Body of pancreas (tissue), 4 donors: Measurements from ENCODE around the gene SCN9A. TPM values are rescaled to one million over a fixed set of nuclear protein-coding genes. Genes with fewer than 3 reads are reported as not detected.

ENCODE experiments used
- ATAC-seq: fragments of 150-250 bp; one replicate; pipeline ENCODE4 v1.9.1; 2016
- DNase-seq, 4 donors: peaks; one replicate each; pipeline ENCODE4 v3.0.0-alpha.2; 2019
- H3K27ac ChIP-seq, 4 donors: fragments of 200-600 bp; sonication (generic); 1 replicate in 3 of 4; 2 replicates in 1 of 4; pipeline versions ENCODE4 v1.5.1 to v1.6.1; 2016 to 2019; ENCODE audit warnings: mild to moderate bottlenecking in 1 of 4, mixed read lengths in 1 of 4, moderate library complexity in 1 of 4
- H3K27me3 ChIP-seq, 2 donors: fragments of 200-600 bp; sonication (generic); one replicate each; pipeline ENCODE4 v1.6.0; 2016; ENCODE audit warnings: mild to moderate bottlenecking in 1 of 2
- H3K36me3 ChIP-seq, 2 donors: fragments of 200-600 bp; sonication (generic); replicated peaks in 1 of 2; 2 replicates each; pipeline ENCODE4 v1.5.1; 2016; ENCODE audit warnings: low read depth in 2 of 2; ENCODE audit not compliant: insufficient read depth in 1 of 2
- H3K4me1 ChIP-seq: fragments of 200-600 bp; sonication (generic); one replicate; pipeline ENCODE4 v1.6.0; 2016
- H3K4me3 ChIP-seq, 2 donors: fragments of 200-600 bp; sonication (generic); 1 replicate in 1 of 2; 2 replicates in 1 of 2; pipeline ENCODE4 v1.5.1; 2016 to 2019
- H3K9me3 ChIP-seq, 3 donors: fragments of 200-600 bp; sonication (generic); 1 replicate in 2 of 3; 2 replicates in 1 of 3; pipeline ENCODE4 v1.5.1; 2016
- CTCF ChIP-seq, 7 experiments: fragments of 450-650 bp in 4 of 7; fragments of 200-600 bp in 3 of 7; sonication (generic) in 3 of 7; IDR thresholded peaks; one replicate each; pipeline ENCODE4 v1.5.1; 2016 to 2019; ENCODE audit warnings: antibody characterized with exemption in 7 of 7
- POLR2A ChIP-seq, 3 donors: fragments of 450-650 bp; IDR thresholded peaks; one replicate each; pipeline ENCODE4 v1.6.1; 2016; ENCODE audit warnings: antibody characterized with exemption in 3 of 3, mild to moderate bottlenecking in 2 of 3
- WGBS, 2 donors: methylation state at CpG; one replicate each; pipeline ENCODE4 v1.1.5; 2017; 5-methylcytosine and 5-hydroxymethylcytosine counted together
- intact Hi-C: fragments of 100-400 bp; cut with DNase I; formaldehyde crosslinking; loops from one replicate; pipeline ENCODE4 v1.15.1; 2023
- total RNA-seq, 2 donors: library from RNA; depleted of rRNA; stranded (reverse); fragments of >200 nt; gene quantifications; one replicate each; pipeline ENCODE4 v1.1.0, GENCODE V29; 2016

The SCN9A gene
- total RNA-seq, 2 donors from 2014 or later = 9.9 to 11.9 TPM

- no peak for TF ChIP-seq POLR2A (IDR thresholded peaks at IDR 0.05)
- no peak for TF ChIP-seq CTCF (IDR thresholded peaks at IDR 0.05)
- Histone ChIP-seq H3K9me3 (no peaks in the 10 kb centered on the region), H3K4me1 (no peaks in the 10 kb centered on the region), H3K36me3 (no peaks in the 10 kb centered on the region), H3K27ac (no peak overlapping the region), H3K4me3 (no peak overlapping the region), H3K27me3 (no peaks in the 10 kb centered on the region)
- DNase-seq (no peak), ATAC-seq (no peak)
- WGBS, 2 donors = 75 to 85% methylated on average over 2 of the region's 2 CpGs
- intact Hi-C loops = no loop called here
Measured at GRCh38 chr2:166170356-166170755, 205.4 kb downstream of the SCN9A start.

GRCh38 chr2:166167449-166167848 is 208.3 kb downstream of the SCN9A start:
- WGBS, 2 donors = 34 to 36% methylated on average over 2 of the region's 2 CpGs
- intact Hi-C loops = no loop called here
- H3K27me3 ChIP-seq = no peaks in the 10 kb centered on the region
- no peaks in the 10 kb centered on the region for H3K4me1 ChIP-seq
- no peak overlapping the region for H3K27ac ChIP-seq
- ATAC-seq (no peak), DNase-seq (no peak)
- TF ChIP-seq CTCF (IDR thresholded peaks at IDR 0.05) (no peak), POLR2A (IDR thresholded peaks at IDR 0.05) (no peak)
- H3K36me3 ChIP-seq = no peaks in the 10 kb centered on the region
- H3K9me3 ChIP-seq = no peaks in the 10 kb centered on the region
- H3K4me3 ChIP-seq = no peak overlapping the region

GRCh38 chr2:166163775-166164174 is 212.0 kb downstream of the SCN9A start:
- WGBS, 2 donors = 39 to 40% methylated on average over 2 of the region's 2 CpGs
- Histone ChIP-seq H3K27ac (no peak overlapping the region), H3K9me3 (no peaks in the 10 kb centered on the region), H3K4me1 (no peaks in the 10 kb centered on the region), H3K27me3 (no peaks in the 10 kb centered on the region), H3K4me3 (no peak overlapping the region), H3K36me3 (no peaks in the 10 kb centered on the region)
- TF ChIP-seq POLR2A (IDR thresholded peaks at IDR 0.05) = no peak
- TF ChIP-seq CTCF (IDR thresholded peaks at IDR 0.05) = no peak
- ATAC-seq (no peak), DNase-seq (no peak)
- intact Hi-C loops = no loop called here

GRCh38 chr2:166158546-166158945 is 217.2 kb downstream of the SCN9A start:
- H3K4me3 ChIP-seq = no peak overlapping the region
- no peaks in the 10 kb centered on the region for H3K9me3 ChIP-seq
- no peaks in the 10 kb centered on the region for H3K27me3 ChIP-seq
- no peak for ATAC-seq
- TF ChIP-seq POLR2A (IDR thresholded peaks at IDR 0.05) = no peak
- TF ChIP-seq CTCF (IDR thresholded peaks at IDR 0.05) = no peak
- WGBS, 2 donors = 81 to 86% methylated on average over 2 of the region's 2 CpGs
- H3K4me1 ChIP-seq = peaks cover 14% of the 10 kb centered on the region
- intact Hi-C loops = no loop called here
- no peak overlapping the region for H3K27ac ChIP-seq
- no peak for DNase-seq
- H3K36me3 ChIP-seq = no peaks in the 10 kb centered on the region

GRCh38 chr2:166157578-166157977 is 218.2 kb downstream of the SCN9A start:
- DNase-seq = peak in 2 of 4 donors; percentile 9 to 26
- Histone ChIP-seq H3K27me3 (no peaks in the 10 kb centered on the region), H3K4me3 (no peak overlapping the region), H3K27ac (no peak overlapping the region), H3K9me3 (no peaks in the 10 kb centered on the region), H3K36me3 (no peaks in the 10 kb centered on the region), H3K4me1 (peaks cover 14% of the 10 kb centered on the region)
- ATAC-seq = no peak
- intact Hi-C loops = no loop called here
- TF ChIP-seq POLR2A (IDR thresholded peaks at IDR 0.05) (no peak), CTCF (IDR thresholded peaks at IDR 0.05) (no peak)
- 13 to 15% methylated on average over 2 of the region's 2 CpGs for WGBS, 2 donors
